HUES64 (cell line): Measurements from ENCODE around the gene IL17RC. TPM values are rescaled to one million over a fixed set of nuclear protein-coding genes. Genes with fewer than 3 reads are reported as not detected.
"Not testable (repeated sequence)": the region's sequence is repeated elsewhere in the genome, so short reads cannot be mapped to it uniquely, and the experiment has no call there.

Experiments used
- H3K27ac ChIP-seq: 2 replicates; pipeline ENCODE4 v1.7.0; 2013; ENCODE audit warnings: low read depth, low read length, inconsistent platforms
- H3K27me3 ChIP-seq: 2 replicates; pipeline ENCODE4 v1.6.1; 2013; ENCODE audit warnings: mild to moderate bottlenecking, low read length; ENCODE audit not compliant: insufficient read depth
- H3K36me3 ChIP-seq: 2 replicates; pipeline ENCODE4 v1.6.1; 2013; ENCODE audit warnings: mild to moderate bottlenecking, low read length; ENCODE audit not compliant: insufficient read depth
- H3K4me1 ChIP-seq: 2 replicates; pipeline ENCODE4 v1.6.1; 2013; ENCODE audit warnings: mild to moderate bottlenecking, low read length, moderate library complexity; ENCODE audit not compliant: insufficient read depth
- H3K4me3 ChIP-seq: 2 replicates; pipeline ENCODE4 v1.5.1; 2013; ENCODE audit warnings: mild to moderate bottlenecking, low read length, moderate library complexity
- H3K9ac ChIP-seq: 2 replicates; pipeline ENCODE4 v1.6.1; 2013; ENCODE audit warnings: mild to moderate bottlenecking, low read depth, low read length
- H3K9me3 ChIP-seq: 2 replicates; pipeline ENCODE4 v1.6.1; 2013; ENCODE audit warnings: low read depth, low read length; ENCODE audit not compliant: insufficient read depth
- WGBS: fragments of 150-250, 120-280 bp; methylation state at CpG from one replicate; pipeline ENCODE4 v1.1.7; 2013; ENCODE audit warnings: missing lambda C conversion rate; 5-methylcytosine and 5-hydroxymethylcytosine counted together
- polyA plus RNA-seq, 2 experiments: library from polyadenylated mRNA; stranded (reverse); fragments of 50-300 nt; gene quantifications; one replicate each; pipeline ENCODE4 v1.2.3, GENCODE V29; 2013

Gene IL17RC
- 5.5 TPM for polyA plus RNA-seq (2013, experiment 1 of 2)
- 6.8 TPM for polyA plus RNA-seq (2013, experiment 2 of 2)

GRCh38 chr3:9916734-9917680 lies at the start of gene IL17RC:
TSS of gene IL17RC (plus strand) at chr3:9917098. CDS start at chr3:9917316, 218 bp downstream.
- H3K9ac ChIP-seq = peak within 1 kb of the TSS; percentile 78

GRCh38 chr3:9867106-9867505 lies 49.8 kb upstream of the IL17RC start:
- Histone ChIP-seq H3K9ac (no peak overlapping the region), H3K27me3 (peaks cover 11% of the 10 kb centered on the region), H3K36me3 (no peaks in the 10 kb centered on the region), H3K27ac (no peak overlapping the region), H3K9me3 (no peaks in the 10 kb centered on the region), H3K4me1 (no peaks in the 10 kb centered on the region), H3K4me3 (no peak overlapping the region)
- WGBS = 94% methylated on average over 12 of the region's 12 CpGs

More at GRCh38 chr3:9916734-9917680, at the start of gene IL17RC:
- Histone ChIP-seq H3K27ac (peak within 1 kb of the TSS; percentile 23; the same call in 1 of the 2 replicates), H3K4me3 (peak within 1 kb of the TSS; percentile 63), H3K9me3 (no peaks in the 10 kb centered on the region), H3K4me1 (peaks cover 6% of the 10 kb centered on the region; the same call in 1 of the 2 replicates), H3K36me3 (no peaks in the 10 kb centered on the region), H3K27me3 (peaks cover 18% of the 10 kb centered on the region)
- WGBS = 27% methylated on average over 19 of the region's 19 CpGs

GRCh38 chr3:9869955-9870354 lies 46.9 kb upstream of the IL17RC start:
- no peak overlapping the region for H3K27ac ChIP-seq
- H3K9ac ChIP-seq = no peak overlapping the region
- H3K9me3 ChIP-seq = no peaks in the 10 kb centered on the region
- H3K36me3 ChIP-seq = no peaks in the 10 kb centered on the region
- H3K27me3 ChIP-seq = no peaks in the 10 kb centered on the region
- H3K4me1 ChIP-seq = no peaks in the 10 kb centered on the region
- WGBS = 90% methylated on average over 5 of the region's 5 CpGs
- H3K4me3 ChIP-seq = no peak overlapping the region

GRCh38 chr3:9870978-9871377 lies 45.9 kb upstream of the IL17RC start:
- Histone ChIP-seq H3K4me3 (no peak overlapping the region), H3K9me3 (no peaks in the 10 kb centered on the region), H3K9ac (no peak overlapping the region), H3K36me3 (no peaks in the 10 kb centered on the region), H3K27ac (no peak overlapping the region), H3K4me1 (no peaks in the 10 kb centered on the region), H3K27me3 (no peaks in the 10 kb centered on the region)
- 63% methylated on average over 1 of the region's 1 CpG for WGBS

- H3K4me1 ChIP-seq = not testable (repeated sequence)
- 93% methylated on average over 4 of the region's 5 CpGs for WGBS
Observed at GRCh38 chr3:9872067-9872466, 44.8 kb upstream of the IL17RC start.

GRCh38 chr3:9875448-9875847 lies 41.5 kb upstream of the IL17RC start:
- H3K27me3 ChIP-seq = no peaks in the 10 kb centered on the region
- H3K9me3 ChIP-seq = no peaks in the 10 kb centered on the region
- no peak overlapping the region for H3K27ac ChIP-seq
- no peaks in the 10 kb centered on the region for H3K4me1 ChIP-seq
- H3K4me3 ChIP-seq = no peak overlapping the region
- H3K36me3 ChIP-seq = no peaks in the 10 kb centered on the region
- no peak overlapping the region for H3K9ac ChIP-seq

More at GRCh38 chr3:9872067-9872466, 44.8 kb upstream of the IL17RC start:
- not testable (repeated sequence) for H3K9me3 ChIP-seq, H3K4me3 ChIP-seq, H3K36me3 ChIP-seq, H3K27me3 ChIP-seq, H3K27ac ChIP-seq, H3K9ac ChIP-seq

- not testable (repeated sequence) for H3K9me3 ChIP-seq, H3K4me3 ChIP-seq, H3K9ac ChIP-seq, H3K4me1 ChIP-seq, H3K27me3 ChIP-seq, H3K36me3 ChIP-seq, H3K27ac ChIP-seq
- 91% methylated on average over 4 of the region's 4 CpGs for WGBS
Observed at GRCh38 chr3:9876255-9876654, 40.6 kb upstream of the IL17RC start.

- Histone ChIP-seq H3K27ac (no peak overlapping the region), H3K9ac (no peak overlapping the region), H3K27me3 (no peaks in the 10 kb centered on the region), H3K9me3 (no peaks in the 10 kb centered on the region), H3K4me1 (no peaks in the 10 kb centered on the region), H3K36me3 (no peaks in the 10 kb centered on the region), H3K4me3 (no peak overlapping the region)
- WGBS = 91% methylated on average over 12 of the region's 12 CpGs
Observed at GRCh38 chr3:9876991-9877390, 39.9 kb upstream of the IL17RC start.

- 89% methylated on average over 5 of the region's 5 CpGs for WGBS
- Histone ChIP-seq H3K4me3 (no peak overlapping the region), H3K27ac (no peak overlapping the region), H3K9ac (no peak overlapping the region), H3K4me1 (no peaks in the 10 kb centered on the region), H3K27me3 (no peaks in the 10 kb centered on the region), H3K9me3 (no peaks in the 10 kb centered on the region), H3K36me3 (no peaks in the 10 kb centered on the region)
Observed at GRCh38 chr3:9878700-9879099, 38.2 kb upstream of the IL17RC start.

GRCh38 chr3:9879830-9880549 lies 36.9 kb upstream of the IL17RC start, which contains the start of gene CIDEC:
TSS of gene CIDEC (minus strand) at chr3:9880253. CDS start at chr3:9878486, 1,767 bp downstream.
- H3K27me3 ChIP-seq = no peaks in the 10 kb centered on the region
- no peak within 1 kb of the TSS for H3K27ac ChIP-seq
- no peaks in the 10 kb centered on the region for H3K36me3 ChIP-seq
- 88% methylated on average over 7 of the region's 7 CpGs for WGBS
- H3K4me1 ChIP-seq = no peaks in the 10 kb centered on the region
- no peaks in the 10 kb centered on the region for H3K9me3 ChIP-seq
- H3K9ac ChIP-seq = no peak within 1 kb of the TSS
- H3K4me3 ChIP-seq = no peak within 1 kb of the TSS

- H3K36me3 ChIP-seq = no peaks in the 10 kb centered on the region
- H3K27ac ChIP-seq = no peak overlapping the region
- H3K4me3 ChIP-seq = no peak overlapping the region
- no peaks in the 10 kb centered on the region for H3K4me1 ChIP-seq
- H3K9me3 ChIP-seq = no peaks in the 10 kb centered on the region
- H3K27me3 ChIP-seq = no peaks in the 10 kb centered on the region
- WGBS = 95% methylated on average over 1 of the region's 1 CpG
- no peak overlapping the region for H3K9ac ChIP-seq
Observed at GRCh38 chr3:9881441-9881840, 35.5 kb upstream of the IL17RC start.
